Astrocyte (in vitro differentiated cells and primary cell): ENCODE measurements around the gene HMGXB3.

ENCODE experiments used
- EZH2 ChIP-seq: IDR thresholded peaks from 2 replicates; pipeline ENCODE4 v1.6.1; 2012; ENCODE audit warnings: mild to moderate bottlenecking, low read length, inconsistent platforms; ENCODE audit not compliant: insufficient read depth
- TF ChIP-seq, protein P1 (sequence below): IDR thresholded peaks from 2 replicates; pipeline ENCODE4 v1.5.1; 2011; ENCODE audit warnings: low read depth, mild to moderate bottlenecking, inconsistent platforms, low read length, moderate library complexity; ENCODE audit not compliant: insufficient read depth

DNA sequence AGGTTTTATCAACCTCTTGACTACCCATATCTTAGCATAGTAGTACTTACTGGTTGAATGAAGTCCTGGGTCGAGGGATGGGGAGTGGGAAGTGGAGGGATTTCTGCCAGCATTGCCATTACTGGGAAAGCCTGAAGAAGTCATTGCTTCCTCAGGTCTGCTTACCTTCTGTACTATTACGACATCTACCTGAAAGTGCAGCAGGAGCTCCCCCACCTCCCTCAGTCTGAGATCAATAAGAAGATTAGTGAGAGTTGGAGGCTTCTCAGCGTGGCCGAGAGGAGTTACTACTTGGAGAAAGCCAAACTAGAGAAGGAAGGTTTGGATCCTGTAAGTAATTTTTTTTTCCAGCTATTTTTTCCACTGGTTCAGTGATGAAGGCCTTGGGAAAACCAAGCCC, 5.8 kb downstream of the HMGXB3 start:
- TF ChIP-seq, protein P1, sequence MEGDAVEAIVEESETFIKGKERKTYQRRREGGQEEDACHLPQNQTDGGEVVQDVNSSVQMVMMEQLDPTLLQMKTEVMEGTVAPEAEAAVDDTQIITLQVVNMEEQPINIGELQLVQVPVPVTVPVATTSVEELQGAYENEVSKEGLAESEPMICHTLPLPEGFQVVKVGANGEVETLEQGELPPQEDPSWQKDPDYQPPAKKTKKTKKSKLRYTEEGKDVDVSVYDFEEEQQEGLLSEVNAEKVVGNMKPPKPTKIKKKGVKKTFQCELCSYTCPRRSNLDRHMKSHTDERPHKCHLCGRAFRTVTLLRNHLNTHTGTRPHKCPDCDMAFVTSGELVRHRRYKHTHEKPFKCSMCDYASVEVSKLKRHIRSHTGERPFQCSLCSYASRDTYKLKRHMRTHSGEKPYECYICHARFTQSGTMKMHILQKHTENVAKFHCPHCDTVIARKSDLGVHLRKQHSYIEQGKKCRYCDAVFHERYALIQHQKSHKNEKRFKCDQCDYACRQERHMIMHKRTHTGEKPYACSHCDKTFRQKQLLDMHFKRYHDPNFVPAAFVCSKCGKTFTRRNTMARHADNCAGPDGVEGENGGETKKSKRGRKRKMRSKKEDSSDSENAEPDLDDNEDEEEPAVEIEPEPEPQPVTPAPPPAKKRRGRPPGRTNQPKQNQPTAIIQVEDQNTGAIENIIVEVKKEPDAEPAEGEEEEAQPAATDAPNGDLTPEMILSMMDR = no peak
- TF ChIP-seq EZH2 = no peak
